Central memory CD4-positive, alpha-beta T cell (primary cell): ENCODE data around the gene FEZF1.
"Not testable (repeated sequence)": the region's sequence is repeated elsewhere in the genome, so short reads cannot be mapped to it uniquely, and the experiment has no call there.

Source experiments
- DNase-seq: peaks from one replicate; pipeline ENCODE4 v3.0.0; 2022

FEZF1 gene

DNA sequence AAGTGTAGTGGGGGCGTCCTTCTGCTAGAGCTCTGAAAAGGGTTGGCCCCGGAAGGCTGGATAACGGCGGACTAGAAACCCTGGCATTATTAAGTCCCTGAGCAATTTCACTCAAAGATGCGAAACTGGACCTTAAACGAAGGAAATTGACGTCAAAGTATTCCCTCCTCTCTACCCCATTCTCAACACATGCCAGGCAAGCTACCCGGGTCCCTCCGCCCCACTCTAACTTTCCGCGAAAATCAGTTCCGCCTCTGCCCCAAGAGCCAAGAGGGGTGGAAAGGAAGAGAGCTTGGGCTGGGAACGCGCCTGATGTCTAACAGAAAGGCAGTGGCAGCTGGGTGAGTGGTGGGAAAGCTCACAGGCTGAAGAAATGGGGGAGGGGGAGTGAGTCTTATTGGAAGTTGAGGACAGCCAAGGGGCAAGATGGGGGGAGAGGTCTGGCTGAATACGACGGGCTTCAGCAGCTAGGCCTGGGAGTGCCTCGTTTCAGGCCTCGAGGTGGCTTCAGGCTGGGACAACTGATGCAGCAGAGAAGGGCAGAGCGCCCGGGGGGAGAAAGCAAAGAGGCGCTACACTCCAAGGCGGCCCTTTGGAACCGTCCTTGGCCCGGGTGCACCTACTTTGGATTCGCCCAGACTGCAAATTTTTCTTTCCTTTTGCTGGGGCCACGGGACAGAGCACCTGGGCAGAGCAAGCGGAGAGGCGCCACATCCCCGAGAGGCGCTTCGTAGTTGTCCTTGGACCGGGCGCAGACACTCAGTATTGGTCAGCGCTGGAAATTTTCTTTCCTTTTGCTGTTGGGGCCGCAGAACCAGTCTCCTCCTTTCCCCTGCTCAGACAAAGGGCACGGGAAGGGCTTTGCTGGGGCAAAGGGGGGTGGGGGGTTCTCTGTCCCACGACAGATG, 2.0 kb upstream of the FEZF1 start:
- DNase-seq = no peak

DNA sequence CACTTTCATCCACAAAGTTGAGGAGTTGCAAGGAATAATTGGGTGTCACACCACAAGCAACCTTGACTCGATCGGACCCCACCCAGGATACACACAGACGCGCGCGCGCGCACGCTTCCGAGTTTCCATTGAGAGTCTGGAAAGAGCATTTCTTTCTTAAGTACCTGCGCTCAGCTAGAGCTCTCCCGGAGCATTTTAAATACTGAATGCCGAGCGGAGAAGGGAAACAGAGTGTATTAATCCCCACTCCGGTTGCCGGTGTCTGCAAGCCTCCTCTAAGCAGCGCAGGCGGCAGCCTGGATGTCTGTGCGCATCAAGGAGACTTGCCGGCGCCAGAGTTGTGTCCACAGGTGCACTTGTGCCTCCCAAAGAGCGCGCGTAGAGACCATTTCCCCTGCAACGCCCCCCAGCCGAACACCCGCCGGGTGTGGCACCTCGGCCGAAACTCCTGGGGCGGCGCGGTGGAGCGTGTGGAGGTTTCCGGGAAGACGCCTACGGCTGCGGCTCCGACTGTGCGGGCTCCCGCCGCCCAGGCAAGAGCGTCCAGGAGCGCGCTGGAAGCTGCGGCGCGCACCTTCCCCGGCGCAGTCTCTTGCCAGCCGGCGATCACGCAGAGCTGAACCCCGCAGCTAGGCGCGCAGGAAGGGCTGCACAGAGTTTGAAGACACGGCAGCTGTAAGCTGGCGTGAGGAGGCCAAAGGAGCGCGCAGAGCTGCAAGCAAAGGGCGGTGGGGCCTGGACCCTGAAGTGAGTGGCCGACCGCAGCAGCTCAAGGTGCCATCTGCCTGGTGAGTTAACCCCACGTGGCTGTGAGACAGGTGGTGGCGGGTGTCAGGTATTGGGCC, 1.1 kb upstream of the FEZF1 start:
- DNase-seq = no peak

DNA sequence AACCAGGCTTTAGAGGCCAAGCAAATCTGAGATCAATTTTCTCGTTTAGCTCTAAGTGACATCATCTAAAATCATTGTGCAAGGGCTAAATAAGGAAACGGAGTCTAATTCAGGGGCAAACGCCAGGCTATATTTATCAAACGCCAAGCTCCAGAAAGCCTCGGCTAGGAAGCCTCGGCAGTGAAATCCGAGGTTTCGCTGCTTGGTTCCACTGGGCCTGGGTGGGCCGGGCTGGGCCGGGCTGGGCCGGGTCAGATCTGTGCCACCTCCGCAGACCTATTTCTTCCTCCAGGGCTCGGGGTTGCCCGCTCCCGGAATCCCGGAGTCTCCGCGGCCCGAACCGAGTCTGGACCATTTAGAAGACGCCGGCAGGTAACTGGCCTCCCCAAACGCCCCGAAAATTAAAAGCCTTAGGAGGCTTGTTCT, 459 bp upstream of the FEZF1 start:
- DNase-seq = no peak

DNA sequence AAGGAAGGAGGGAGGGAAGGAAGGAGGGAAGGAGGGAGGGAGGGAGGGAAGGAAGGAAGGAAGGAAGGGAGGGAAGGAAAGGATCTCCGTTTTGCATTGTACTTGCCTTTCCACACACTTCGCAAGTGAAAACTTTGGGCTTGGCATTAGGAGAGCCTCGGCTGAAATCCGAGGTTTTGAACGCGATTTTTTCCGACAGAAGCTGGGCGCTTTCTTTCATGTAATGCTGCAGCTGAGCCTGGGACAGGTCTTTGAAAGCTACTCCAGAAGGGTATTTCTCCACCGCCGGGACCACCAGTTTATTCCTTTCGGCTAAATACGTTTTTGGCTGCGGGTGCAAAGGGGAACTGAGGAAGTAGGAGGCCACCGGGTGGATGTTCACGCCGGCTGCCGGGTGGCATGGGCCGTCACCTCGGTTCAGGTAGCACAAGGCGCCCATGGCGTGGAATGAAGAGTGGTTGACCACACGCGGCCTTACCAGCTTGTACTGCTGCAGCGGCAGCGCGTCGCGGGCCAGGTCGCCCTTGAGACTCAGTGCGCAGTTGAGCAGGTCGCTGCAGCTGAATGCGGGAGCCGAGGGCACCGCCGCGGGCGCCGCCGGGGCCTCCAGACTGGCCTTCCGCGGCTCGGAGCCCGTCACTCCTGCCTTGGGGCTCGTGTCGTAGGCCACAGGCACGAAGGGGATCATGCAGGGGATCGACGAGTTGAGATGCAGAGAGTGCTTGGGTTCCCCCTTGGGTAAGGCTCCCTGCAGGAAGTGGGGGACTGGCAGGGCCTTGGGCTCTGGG, 825 bp downstream of the FEZF1 start:
- no peak for DNase-seq

DNA sequence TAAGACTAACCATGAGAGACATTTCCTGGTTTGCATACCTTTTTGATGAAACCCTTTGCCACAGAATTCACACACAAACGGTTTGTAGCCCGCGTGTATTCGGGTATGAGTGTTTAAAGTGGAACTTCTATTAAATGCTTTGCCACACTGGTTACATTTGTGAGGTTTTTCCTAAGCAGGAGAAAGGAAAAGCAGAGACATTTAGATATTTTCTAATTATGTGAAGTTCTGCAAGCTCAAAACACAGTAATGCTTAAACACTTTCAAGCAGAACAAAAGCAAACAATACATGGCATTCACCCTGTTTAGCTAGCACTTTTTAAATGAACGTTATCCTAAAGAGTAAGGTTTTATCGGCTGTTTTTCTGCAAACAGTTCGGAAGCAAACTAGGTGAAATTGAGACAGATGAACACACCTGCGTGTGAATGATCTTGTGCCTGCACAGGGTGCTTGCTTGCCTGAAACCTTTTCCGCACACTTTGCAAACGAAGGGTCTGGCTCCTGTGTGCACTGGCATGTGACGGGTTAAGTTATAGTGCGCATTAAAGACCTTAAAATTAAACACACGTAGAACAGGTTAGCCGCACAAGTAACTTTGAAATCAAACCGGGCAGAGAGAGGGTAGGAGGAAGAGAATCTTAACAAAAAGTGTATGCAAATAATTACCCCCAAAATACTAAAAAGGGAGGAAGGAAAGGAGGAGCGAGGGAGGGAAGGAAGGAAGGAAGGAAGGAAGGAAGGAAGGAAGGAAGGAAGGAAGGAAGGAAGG, 1.6 kb downstream of the FEZF1 start:
- no peak for DNase-seq

DNA sequence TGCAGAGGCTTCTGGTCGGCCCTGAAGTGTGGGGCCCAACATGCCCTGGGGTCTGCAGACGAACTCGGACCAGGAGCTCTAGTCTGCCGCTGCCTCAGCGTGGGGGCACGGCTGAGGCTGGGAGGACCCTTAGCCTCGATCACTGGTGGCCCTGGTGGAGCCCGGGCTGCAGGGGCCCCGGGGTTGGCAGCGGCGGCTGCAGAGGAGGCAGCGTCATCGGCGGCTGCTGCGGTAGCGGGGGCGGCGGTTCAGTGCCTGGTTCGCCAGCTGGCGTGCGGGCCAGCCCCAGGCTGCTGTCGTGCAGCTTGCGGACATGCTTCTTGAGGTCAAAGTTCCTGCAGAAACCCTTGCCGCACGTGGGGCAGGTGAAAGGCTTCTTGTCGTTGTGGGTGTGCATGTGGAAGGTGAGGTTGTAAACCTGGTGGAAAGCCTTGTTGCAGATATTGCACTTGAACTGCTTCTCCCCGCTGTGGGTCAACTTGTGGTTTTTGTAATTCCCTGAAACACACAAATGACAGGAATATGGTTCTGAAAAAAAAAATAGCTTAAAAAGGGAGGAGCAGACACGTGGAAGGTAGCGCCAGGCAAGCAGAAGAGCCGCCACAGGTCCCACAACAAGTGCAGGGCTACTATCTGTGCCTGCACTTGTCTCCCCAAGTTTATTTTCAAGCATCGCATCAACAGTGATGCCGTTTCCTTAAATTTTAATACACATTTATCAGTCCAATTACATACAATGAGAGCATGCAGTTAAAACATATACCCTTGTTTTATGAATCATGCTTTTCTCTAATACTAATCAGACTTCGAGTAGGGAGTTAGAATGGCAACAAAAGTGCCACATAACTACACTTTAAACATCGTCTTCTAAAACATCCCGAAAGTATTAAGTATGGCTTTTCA, 2.4 kb downstream of the FEZF1 start:
- no peak for DNase-seq

DNA sequence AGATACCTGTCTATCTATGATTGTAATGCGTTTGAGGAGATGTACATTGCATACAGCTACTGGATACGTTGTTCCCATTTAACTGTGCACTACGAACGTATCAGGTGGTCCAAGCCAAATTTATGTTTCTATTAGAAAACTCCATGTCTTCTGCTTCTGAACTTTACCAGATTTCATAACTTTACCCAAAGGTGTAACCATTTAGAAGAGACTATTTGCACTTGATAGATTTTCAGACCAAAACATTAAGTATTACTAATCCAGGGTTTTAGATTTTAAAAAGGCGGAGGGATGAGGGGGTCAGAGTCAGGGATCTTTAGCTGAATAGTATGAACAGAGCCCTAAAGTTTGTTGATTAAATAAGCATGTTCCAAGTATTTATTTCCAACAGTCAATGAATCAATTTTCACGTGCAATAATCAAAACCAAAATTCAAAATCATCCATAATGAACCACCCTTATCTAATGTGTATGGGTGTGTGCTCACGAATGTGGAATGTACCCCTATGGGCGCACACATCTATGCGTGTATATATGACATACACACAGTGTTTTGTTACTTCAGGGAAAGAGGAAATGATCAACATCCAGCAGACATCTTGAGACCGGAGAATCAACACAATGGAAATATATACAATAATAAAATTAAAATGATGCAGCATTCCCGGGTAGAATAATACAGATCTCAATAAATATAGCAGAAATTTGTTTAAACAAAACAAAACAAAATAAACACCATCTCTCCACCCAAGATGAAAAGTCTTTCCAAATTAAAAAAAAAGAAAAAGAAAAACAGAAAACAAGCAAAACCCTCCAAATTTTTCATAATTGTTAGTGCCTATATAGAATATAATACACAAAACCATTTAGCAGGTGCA, 3.4 kb downstream of the FEZF1 start:
- DNase-seq = no peak

DNA sequence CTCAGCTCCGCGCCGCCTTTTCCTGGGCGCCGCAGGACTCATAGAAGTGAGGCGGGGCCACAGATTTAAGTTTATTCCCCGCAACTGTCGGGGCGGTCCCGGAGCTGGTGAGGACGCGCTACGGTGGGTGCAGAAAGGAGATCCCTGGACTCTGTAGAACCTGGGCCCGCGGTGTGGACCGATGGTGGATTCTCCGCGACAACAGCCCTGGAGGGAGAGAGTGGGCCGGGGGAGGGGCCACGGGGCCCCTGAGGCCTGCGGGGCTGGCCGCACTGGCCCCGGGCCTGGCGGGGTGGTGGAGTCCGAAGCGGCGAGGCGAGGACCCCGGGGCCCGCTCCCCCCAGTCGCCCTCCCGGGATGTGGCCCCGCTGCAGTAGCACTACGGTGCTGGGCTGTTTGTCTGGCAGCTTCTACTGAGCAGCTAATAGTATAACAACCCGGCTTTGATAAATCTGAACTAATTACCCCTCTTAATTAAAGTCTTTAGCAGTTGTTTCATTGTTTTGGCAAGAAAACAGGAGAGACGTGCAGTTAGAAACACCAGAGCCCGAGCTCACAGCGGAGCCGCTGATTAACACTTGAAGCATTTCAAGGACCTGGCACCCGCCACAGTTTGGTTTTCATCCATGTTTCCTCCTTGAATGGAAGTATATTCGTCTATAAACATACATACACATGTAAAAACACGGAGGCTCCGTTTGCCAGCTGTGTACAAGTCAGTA, 4.2 kb downstream of the FEZF1 start:
- no peak for DNase-seq

DNA sequence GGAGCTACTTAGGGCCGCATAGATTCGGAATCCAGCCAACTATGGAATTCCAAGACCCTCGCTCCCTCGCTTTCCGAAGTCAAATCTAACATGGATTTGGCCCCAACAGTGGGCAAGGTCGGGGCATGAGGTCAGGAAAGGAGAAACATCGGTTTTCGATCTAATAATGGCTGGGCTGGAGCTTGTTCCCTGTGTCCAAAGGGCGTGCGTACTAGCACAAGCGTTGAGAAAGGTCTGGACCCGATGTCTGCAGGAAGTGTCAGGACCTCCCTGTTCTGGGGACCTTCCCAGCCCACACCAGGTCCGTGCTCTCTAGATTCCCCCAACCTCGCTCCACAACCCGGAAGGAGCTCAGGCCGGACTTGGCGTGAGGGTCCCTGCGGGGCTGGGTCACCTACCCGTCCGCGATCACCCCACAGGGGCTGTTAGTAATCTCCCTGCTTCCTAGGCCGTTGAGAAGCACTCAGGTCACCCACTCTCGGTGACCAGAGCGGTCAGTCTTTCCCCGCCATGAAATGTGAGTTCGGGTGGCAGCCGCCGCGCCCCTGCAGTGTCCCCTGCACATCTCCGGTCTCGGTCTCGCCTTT, 4.8 kb downstream of the FEZF1 start:
- no peak for DNase-seq

DNA sequence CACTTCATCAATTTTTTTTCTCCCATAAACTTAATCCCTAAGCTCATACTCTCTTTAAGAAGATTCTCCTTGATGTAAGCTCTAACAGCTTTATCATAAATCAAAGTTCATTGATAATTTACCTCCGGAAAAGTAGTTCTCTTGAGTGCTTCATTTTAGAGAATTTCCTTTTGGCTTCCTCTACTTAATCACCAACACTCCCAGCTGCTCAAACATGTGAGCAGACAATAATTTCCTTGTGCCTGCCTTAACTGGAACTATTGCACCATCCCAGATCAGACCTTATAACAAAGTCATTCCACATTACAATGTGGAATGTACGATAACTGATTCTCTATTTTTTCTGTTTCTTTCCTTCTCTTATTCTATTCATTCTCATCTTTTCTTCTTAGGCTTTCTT, 5.9 kb downstream of the FEZF1 start:
- DNase-seq = no peak

DNA sequence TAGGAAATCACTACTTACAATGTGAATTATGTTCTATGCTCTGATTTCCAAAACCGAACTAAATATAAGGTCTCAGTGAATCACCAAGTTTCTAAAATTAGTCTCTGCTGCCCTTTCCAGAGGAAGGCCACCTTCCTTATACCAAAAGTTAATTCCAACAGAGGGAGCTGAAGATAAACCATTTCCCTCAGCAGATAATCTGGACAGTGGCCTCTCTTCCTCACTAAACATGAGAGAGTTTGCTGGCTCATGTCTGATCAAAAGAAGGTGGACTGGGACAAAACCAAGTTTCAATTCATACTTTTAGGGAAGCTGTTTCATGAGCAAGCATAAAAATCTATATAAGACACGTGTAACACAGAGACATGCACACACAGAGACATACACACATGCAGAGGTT, 6.4 kb downstream of the FEZF1 start:
- no peak for DNase-seq

DNA sequence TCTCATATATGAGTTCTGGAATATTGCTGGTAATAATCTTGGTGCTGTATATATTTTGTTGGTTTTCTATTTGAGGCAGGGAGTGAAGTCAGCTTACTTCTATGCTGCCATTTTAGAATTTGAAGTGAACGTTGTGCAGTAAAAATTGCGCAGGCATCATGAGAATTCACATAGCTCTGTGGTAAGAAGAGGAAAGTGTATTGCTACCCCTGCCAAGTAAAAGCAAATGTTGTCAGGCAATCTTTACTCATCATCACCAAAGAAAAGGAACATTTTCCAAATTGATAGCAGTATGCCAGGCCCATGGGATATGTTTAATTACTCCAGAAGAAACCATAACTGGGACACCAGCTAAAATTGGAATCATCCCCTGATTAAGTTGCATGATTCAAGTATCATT, 13.4 kb downstream of the FEZF1 start:
- DNase-seq = no peak

DNA sequence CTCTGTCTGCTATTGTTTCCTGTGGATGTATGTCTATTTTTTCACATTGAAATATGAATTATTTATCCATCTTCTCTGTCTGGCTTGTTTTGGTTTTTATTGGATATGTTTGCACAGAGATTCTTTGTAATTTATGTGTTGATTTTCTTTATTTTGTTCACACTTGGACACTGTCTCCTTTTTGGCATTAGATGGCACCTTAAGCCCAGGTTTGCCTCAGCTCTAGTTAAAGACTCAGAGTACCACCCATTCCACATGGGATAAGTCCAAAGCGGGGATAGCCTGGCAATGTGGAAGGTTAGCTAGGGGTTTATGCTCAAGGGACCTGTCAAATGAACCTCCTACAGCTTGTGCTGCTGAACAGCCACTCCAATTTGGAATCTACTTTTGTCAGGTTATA, 14.1 kb downstream of the FEZF1 start:
- no peak for DNase-seq

DNA sequence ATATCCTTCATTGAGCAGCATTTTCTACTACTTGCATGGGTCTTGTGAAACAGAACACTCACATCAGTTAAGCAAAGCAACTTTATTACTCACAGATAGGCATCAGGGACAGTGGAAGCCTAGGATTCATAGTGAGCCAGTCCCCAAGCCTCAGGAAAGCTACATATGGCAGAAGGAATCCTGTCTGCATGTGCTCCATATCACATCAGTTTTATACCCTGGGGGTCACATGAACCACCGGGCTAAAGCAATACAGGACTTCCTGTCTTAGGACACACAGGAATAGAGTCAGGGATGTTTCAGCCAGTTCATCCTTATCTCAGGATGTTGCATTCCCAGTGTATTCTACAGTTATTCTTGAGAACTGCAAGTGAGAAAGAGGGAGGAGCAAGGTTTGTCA, 15.1 kb downstream of the FEZF1 start:
- DNase-seq = no peak

DNA sequence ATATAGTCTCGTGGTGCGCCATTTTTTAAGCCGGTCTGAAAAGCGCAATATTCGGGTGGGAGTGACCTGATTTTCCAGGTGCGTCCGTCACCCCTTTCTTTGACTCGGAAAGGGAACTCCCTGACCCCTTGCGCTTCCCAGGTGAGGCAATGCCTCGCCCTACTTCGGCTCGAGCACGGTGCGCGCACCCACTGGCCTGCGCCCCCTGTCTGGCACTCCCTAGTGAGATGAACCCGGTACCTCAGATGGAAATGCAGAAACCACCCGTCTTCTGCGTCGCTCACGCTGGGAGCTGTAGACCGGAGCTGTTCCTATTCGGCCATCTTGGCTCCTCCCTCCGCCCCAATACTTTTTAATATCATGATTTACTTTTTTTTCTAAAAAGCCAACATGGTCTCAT, 19.9 kb downstream of the FEZF1 start:
- not testable (repeated sequence) for DNase-seq

DNA sequence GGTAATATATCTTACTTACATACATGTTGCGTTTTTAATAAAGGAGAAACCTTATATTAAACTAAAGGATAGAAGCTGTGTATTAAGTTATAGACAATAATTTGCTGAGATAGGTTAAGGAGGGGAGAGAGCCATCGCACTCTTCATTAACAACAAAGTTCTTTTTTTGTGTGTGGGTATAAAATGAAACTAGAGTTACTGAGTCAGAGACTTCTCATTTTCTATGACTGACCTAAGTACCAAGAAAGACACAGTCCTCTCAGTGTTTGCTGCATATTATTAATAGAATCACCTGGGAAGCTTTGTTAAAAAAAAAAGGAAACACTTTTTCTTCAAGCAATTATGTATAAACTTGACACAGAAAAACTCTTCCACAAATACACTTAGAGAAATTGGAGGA, 31.4 kb downstream of the FEZF1 start:
- DNase-seq = no peak

DNA sequence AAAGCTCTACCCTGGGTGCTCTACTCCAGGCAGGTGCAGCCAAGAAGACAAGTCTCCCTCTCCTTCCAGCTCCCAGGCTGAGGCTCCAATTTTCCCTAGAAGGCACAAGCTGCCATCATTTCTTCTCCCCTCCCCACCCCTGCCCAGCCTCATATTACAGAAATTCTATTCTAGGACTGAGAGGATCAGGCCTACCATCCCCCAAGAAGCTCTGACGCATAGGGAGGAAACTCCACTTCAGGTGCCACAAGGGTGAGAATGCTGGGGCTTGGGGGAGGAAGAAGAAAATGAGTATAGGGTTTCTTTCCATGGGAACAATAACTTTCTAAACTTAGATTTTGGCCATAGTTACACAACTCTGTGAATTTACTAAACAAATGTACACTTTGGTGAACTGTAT, 35.3 kb downstream of the FEZF1 start:
- DNase-seq = no peak

DNA sequence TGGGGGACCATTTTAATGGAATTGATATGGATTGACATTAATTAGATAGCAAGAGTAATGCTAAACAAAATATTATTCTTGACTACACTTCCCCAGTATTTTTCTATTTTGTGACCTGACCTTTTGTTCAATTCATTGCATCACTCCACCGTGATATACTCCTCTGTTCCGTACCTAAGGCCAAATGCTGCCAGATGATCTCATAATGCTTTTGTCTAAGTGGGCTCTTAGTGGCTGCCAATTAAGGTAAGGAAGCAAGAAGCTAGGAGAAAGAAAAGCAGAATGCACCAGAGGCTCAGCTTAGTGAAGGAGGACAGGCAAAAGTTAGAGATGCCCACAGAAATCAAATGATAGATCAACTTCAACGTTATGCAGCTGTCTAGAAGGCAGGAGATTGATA, 36.4 kb downstream of the FEZF1 start:
- DNase-seq = no peak

DNA sequence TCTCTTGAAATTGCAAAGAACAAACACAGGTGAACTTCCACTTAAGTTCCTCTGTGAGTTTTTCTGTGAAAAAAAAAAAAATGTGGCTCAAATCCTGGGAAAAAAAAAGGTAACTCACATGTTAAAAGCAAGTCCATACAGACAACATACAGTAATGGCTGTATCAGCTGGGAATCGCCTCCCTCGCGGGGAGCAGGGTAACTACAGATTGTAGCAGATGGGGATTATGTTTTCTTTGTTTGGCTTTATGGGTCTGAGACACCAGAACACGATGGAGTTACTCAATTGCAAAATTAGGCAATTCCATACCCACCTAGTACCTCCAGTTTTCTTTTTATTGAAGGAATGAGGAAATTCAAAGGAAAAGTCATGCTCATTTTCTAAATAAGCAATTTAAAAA, 42.3 kb downstream of the FEZF1 start:
- no peak for DNase-seq
